A673 (cell line): Measurements from ENCODE around the gene SUV39H2.

ENCODE experiments used
- EZH2 ChIP-seq: fragments of 200-600 bp; sonication (generic); IDR thresholded peaks from 2 replicates; pipeline ENCODE4 v1.6.1; 2017; ENCODE audit warnings: borderline replicate concordance, low read depth, mild to moderate bottlenecking, mixed read lengths, antibody characterized with exemption, low read length; ENCODE audit not compliant: poor library complexity, severe bottlenecking
- TF ChIP-seq, protein P1 (sequence below): fragments of 300-800, 200-600 bp; sonication (generic); conservative IDR thresholded peaks from 2 replicates; pipeline ENCODE4 v1.5.1; 2017; ENCODE audit warnings: low read depth, mild to moderate bottlenecking, antibody characterized with exemption, low read length, moderate library complexity, mixed read lengths

DNA sequence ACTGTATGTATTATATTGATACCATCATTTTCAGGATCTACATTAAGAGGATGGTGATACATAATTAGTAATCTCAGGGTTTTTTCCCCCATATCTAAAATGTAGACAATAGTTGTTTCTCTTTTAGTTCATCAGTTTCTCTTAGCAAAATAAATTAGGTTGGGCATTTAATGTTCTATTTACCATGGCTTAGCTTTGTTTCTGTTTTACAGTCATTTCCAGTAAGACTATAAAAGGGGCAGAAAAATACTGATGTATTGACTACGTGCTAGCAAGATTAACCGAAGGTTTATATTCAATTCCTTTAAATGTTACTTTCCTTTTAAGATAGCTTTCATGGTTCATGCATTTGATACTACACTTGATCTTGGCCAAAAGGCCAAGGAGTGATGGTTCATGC is 26.2 kb downstream of the SUV39H2 start:
- TF ChIP-seq, protein P1, sequence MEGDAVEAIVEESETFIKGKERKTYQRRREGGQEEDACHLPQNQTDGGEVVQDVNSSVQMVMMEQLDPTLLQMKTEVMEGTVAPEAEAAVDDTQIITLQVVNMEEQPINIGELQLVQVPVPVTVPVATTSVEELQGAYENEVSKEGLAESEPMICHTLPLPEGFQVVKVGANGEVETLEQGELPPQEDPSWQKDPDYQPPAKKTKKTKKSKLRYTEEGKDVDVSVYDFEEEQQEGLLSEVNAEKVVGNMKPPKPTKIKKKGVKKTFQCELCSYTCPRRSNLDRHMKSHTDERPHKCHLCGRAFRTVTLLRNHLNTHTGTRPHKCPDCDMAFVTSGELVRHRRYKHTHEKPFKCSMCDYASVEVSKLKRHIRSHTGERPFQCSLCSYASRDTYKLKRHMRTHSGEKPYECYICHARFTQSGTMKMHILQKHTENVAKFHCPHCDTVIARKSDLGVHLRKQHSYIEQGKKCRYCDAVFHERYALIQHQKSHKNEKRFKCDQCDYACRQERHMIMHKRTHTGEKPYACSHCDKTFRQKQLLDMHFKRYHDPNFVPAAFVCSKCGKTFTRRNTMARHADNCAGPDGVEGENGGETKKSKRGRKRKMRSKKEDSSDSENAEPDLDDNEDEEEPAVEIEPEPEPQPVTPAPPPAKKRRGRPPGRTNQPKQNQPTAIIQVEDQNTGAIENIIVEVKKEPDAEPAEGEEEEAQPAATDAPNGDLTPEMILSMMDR: no peak
- no peak for TF ChIP-seq EZH2
